Measurements from ENCODE around the gene CAPZB. TPM values are rescaled to one million over a fixed set of nuclear protein-coding genes. Genes with fewer than 3 reads are reported as not detected.

The CAPZB gene
- total and polyA plus RNA-seq, 7 donors, result 128 to 454 (median 214) TPM

GRCh38 chr1:19496527-19496874 is 11.2 kb upstream of the CAPZB start:
- H3K27me3 ChIP-seq, result no peaks in the 10 kb centered on the region
- no peak for DNase-seq
- H3K27ac ChIP-seq, result peak overlapping the region in 3 of 4 donors; percentile 28 to 60 (median 43)
- no peaks in the 10 kb centered on the region for H3K9me3 ChIP-seq
- 94% methylated on average over 1 of the region's 1 CpG for WGBS, 2 donors
- TF ChIP-seq CTCF (IDR thresholded peaks at IDR 0.05) (no peak), POLR2A (IDR thresholded peaks at IDR 0.05) (no peak), EP300 (IDR thresholded peaks at IDR 0.05) (no peak), POLR2AphosphoS5 (IDR thresholded peaks at IDR 0.05) (no peak)
- no peak overlapping the region for H3K4me3 ChIP-seq
- H3K4me1 ChIP-seq, result peaks cover 0 to 16% (median 10%) of the 10 kb centered on the region in 4 donors
- intact Hi-C loops (cut with DNase I), result no loop called here
- no peaks in the 10 kb centered on the region for H3K36me3 ChIP-seq

DNA sequence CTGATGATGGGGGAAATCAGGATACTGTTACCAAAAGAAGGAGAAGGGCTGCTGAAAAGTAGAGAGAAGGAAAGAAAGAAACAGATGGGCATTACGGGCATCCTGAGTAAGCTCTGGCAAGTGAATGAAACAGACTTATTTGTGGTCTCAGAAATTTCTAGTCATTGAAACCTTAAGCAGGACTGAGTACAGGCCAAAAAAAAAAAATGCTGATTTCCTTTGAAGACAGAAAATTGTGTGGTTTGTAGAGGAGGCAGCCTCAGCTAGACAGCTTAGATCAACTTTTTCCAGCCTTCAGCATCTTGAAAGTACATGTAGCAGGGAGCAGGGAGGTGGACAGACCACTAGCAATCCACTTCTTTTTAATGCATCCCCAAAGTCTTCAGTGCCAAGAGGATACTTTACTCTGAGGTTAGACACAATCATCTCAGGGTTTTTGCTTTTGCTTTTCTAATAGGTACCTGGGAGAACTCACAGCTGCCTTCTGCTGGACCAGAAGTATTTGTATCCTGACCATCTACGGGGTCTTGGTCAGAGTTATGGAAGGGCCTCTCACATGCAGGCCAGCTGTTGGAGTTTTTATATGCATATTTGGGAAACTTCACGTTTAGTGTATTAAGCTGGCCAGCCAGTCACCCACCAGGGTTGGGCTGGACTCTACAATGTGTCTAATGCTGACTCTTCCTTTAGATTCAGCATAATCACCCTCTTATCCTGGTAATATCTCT is 10.6 kb upstream of the CAPZB start:
- intact Hi-C loops (cut with DNase I), result no loop called here
- H3K27me3 ChIP-seq, result no peaks in the 10 kb centered on the region
- TF ChIP-seq POLR2AphosphoS5 (IDR thresholded peaks at IDR 0.05), result no peak
- peaks cover 0 to 16% (median 10%) of the 10 kb centered on the region in 4 donors for H3K4me1 ChIP-seq
- no peak overlapping the region for H3K4me3 ChIP-seq
- peak overlapping the region in 3 of 4 donors; percentile 28 to 60 (median 43) for H3K27ac ChIP-seq
- DNase-seq, result no peak
- WGBS, 2 donors, result 28 to 62% methylated on average over 3 of the region's 3 CpGs
- no peaks in the 10 kb centered on the region for H3K36me3 ChIP-seq
- H3K9me3 ChIP-seq, result no peaks in the 10 kb centered on the region

- intact Hi-C loops (cut with DNase I), result no loop called here
- no peak for TF ChIP-seq POLR2A (IDR thresholded peaks at IDR 0.05)
- peak in 2 of 4 donors; percentile 28 to 29 for TF ChIP-seq EP300 (IDR thresholded peaks at IDR 0.05)
- peak in 1 of 4 donors; percentile 63 for TF ChIP-seq POLR2AphosphoS5 (IDR thresholded peaks at IDR 0.05)
- no peak for TF ChIP-seq CTCF (IDR thresholded peaks at IDR 0.05)
- H3K4me1 ChIP-seq, result peaks cover 0 to 16% (median 10%) of the 10 kb centered on the region in 4 donors
- H3K9me3 ChIP-seq, result no peaks in the 10 kb centered on the region
- no peaks in the 10 kb centered on the region for H3K27me3 ChIP-seq
- no peak overlapping the region for H3K4me3 ChIP-seq
- no peaks in the 10 kb centered on the region for H3K36me3 ChIP-seq
- no peak for DNase-seq
- H3K27ac ChIP-seq, result peak overlapping the region in 3 of 4 donors; percentile 28 to 60 (median 43)
- WGBS, 2 donors, result 76 to 88% methylated on average over 11 of the region's 11 CpGs
These were observed 9.8 kb upstream of the CAPZB start for GRCh38 chr1:19495000-19495656.

DNA sequence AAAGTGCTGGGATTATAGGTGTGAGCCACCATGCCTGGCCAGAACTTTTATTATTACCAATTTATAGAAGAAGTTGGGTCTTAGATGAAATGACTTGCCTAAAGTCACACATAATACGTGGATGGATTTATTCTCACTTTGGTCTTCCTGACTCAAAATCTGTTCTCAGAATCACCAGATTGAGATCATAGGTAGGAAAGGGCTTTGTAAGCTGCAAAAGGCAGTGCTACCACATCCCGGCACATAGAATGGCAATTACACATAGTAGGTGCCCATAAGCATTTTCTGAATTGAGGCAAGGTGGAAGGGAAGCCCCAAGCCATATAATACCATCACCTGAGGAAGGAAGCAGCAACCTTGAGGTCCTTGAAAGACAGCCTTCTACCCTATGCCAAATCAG is 8.2 kb upstream of the CAPZB start:
- no peak for DNase-seq
- Histone ChIP-seq H3K36me3 (no peaks in the 10 kb centered on the region), H3K9me3 (no peaks in the 10 kb centered on the region), H3K27ac (no peak overlapping the region), H3K4me1 (peaks cover 0 to 16% (median 10%) of the 10 kb centered on the region in 4 donors), H3K27me3 (no peaks in the 10 kb centered on the region), H3K4me3 (no peak overlapping the region)
- TF ChIP-seq CTCF (IDR thresholded peaks at IDR 0.05), result no peak
- intact Hi-C loops (cut with DNase I), result no loop called here
- WGBS, 2 donors, result 89 to 90% methylated on average over 2 of the region's 2 CpGs

- H3K9me3 ChIP-seq, result no peaks in the 10 kb centered on the region
- H3K27ac ChIP-seq, result no peak overlapping the region
- no peak overlapping the region for H3K4me3 ChIP-seq
- TF ChIP-seq EP300 (IDR thresholded peaks at IDR 0.05), result no peak
- TF ChIP-seq CTCF (IDR thresholded peaks at IDR 0.05), result no peak
- TF ChIP-seq POLR2AphosphoS5 (IDR thresholded peaks at IDR 0.05), result no peak
- no peak for TF ChIP-seq POLR2A (IDR thresholded peaks at IDR 0.05)
- no peaks in the 10 kb centered on the region for H3K36me3 ChIP-seq
- no peak for DNase-seq
- H3K4me1 ChIP-seq, result peaks cover 0 to 24% (median 20%) of the 10 kb centered on the region in 4 donors
- WGBS, 2 donors, result 68 to 93% methylated on average over 2 of the region's 2 CpGs
- H3K27me3 ChIP-seq, result no peaks in the 10 kb centered on the region
- intact Hi-C loops (cut with DNase I), result no loop called here
These were observed 4.7 kb upstream of the CAPZB start for GRCh38 chr1:19489996-19490395.

All from sigmoid colon (tissue), 7 donors.